ENCODE results near the gene PCNA. TPM values are rescaled to one million over a fixed set of nuclear protein-coding genes. Genes with fewer than 3 reads are reported as not detected.
A peak's percentile ranks its signal among the peaks of the same experiment; 100 is the strongest.
"Not testable (repeated sequence)": the region's sequence is repeated elsewhere in the genome, so short reads cannot be mapped to it uniquely, and the experiment has no call there.

The PCNA gene
- total and polyA plus RNA-seq, 8 donors: 10.9 to 27.4 (median 16.8) TPM

DNA sequence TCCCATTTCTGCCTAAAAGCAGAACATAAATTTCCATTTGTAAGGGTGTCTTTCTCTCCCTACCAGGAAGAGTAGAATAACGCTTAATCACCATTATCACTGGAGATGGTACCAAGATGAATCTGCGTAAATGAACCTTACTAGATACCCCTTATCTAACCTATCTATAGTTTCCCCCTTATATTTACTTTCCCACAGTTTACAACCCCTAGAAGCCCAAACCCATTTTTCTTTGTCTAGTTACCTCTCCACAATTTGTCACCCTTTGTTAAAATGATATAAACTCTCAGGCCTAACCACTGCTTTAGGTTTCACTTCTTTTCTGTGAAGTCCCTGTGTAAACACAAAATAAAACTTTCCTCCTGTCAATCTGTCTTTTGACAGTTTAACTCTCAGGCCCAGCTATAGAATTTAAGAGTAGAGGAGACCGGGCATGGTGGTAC lies 45.5 kb downstream of the PCNA start:
- Histone ChIP-seq H3K4me1 (peaks cover 0 to 10% (median 0%) of the 10 kb centered on the region in 3 donors), H3K27ac (no peak overlapping the region), H3K9me3 (no peaks in the 10 kb centered on the region), H3K36me3 (no peaks in the 10 kb centered on the region), H3K4me3 (no peak overlapping the region), H3K27me3 (no peaks in the 10 kb centered on the region)
- FAIRE-seq (no peak), ATAC-seq (no peak), DNase-seq (no peak)
- intact Hi-C loops (cut with DNase I): no loop called here
- TF ChIP-seq, protein P1, sequence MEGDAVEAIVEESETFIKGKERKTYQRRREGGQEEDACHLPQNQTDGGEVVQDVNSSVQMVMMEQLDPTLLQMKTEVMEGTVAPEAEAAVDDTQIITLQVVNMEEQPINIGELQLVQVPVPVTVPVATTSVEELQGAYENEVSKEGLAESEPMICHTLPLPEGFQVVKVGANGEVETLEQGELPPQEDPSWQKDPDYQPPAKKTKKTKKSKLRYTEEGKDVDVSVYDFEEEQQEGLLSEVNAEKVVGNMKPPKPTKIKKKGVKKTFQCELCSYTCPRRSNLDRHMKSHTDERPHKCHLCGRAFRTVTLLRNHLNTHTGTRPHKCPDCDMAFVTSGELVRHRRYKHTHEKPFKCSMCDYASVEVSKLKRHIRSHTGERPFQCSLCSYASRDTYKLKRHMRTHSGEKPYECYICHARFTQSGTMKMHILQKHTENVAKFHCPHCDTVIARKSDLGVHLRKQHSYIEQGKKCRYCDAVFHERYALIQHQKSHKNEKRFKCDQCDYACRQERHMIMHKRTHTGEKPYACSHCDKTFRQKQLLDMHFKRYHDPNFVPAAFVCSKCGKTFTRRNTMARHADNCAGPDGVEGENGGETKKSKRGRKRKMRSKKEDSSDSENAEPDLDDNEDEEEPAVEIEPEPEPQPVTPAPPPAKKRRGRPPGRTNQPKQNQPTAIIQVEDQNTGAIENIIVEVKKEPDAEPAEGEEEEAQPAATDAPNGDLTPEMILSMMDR (IDR thresholded peaks at IDR 0.05): no peak
- WGBS, 2 donors: 91 to 96% methylated on average over 3 of the region's 3 CpGs

GRCh38 chr20:5073660-5074231 lies 46.0 kb downstream of the PCNA start:
- FAIRE-seq (no peak), ATAC-seq (peak in 1 of 4 donors; percentile 6), DNase-seq (peak in 2 of 6 donors; percentile 32 to 35)
- WGBS, 2 donors: 72 to 74% methylated on average over 4 of the region's 4 CpGs
- H3K4me3 ChIP-seq: no peak overlapping the region
- no peaks in the 10 kb centered on the region for H3K36me3 ChIP-seq
- peak overlapping the region in 2 of 4 donors; percentile 52 to 64 for H3K27ac ChIP-seq
- no peaks in the 10 kb centered on the region for H3K9me3 ChIP-seq
- intact Hi-C loops (cut with DNase I): no loop called here
- H3K4me1 ChIP-seq: peaks cover 0 to 10% (median 0%) of the 10 kb centered on the region in 3 donors
- TF ChIP-seq, protein P1 (IDR thresholded peaks at IDR 0.05): no peak
- no peaks in the 10 kb centered on the region for H3K27me3 ChIP-seq

DNA sequence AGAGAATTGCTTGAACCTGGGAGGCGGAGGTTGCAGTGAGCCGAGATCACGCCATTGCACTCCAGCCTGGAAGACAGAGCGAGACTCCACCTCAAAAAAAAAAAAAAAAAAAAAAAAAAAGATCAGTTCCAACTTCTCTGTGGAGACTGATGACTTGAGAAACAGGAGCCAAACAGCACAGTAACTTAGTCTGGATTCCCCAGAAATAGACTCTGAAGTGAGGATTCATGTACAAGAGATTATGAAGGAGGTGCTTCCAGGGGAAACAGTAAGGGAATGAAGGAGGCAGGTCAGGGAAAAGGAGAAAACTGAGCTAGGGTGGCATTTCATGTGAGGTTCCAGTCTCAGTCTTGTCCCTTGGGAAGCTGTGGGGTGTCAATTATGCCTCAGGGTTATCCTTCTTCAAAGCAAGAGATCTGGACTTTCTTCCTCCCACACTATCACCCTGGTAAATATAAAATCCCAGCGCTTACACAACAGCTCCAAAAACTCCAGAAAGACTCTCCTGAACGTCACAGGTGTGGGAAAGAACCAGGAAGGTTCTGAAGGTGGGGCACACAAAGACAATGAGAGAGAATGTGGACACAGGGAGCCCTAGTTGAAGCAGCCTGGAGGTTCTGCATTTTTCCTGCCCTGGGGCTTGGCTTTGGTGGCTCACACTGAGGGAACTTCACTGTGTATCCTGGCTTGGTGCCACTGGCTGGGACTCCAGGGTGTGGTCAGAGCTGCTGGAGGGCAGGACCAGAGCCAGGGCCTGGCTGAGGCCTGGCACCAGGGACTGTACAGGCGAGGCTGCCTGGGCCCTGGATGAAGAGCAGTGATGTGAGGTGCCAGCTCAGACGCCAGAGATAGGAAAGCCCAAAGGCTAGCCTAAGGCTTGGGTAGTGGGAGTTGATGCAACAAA lies 46.8 kb downstream of the PCNA start:
- intact Hi-C loops (cut with DNase I): no loop called here
- WGBS, 2 donors: 54 to 55% methylated on average over 8 of the region's 8 CpGs
- peaks cover 0 to 10% (median 0%) of the 10 kb centered on the region in 3 donors for H3K4me1 ChIP-seq
- H3K36me3 ChIP-seq: no peaks in the 10 kb centered on the region
- H3K27ac ChIP-seq: peak overlapping the region; percentile 4 to 64 (median 41)
- no peaks in the 10 kb centered on the region for H3K27me3 ChIP-seq
- no peak overlapping the region for H3K4me3 ChIP-seq
- TF ChIP-seq, protein P1 (IDR thresholded peaks at IDR 0.05): no peak
- peak; percentile 85 to 94 (median 90) for DNase-seq
- no peaks in the 10 kb centered on the region for H3K9me3 ChIP-seq
- ATAC-seq: peak; percentile 97 to 100 (median 98)
- FAIRE-seq: no peak

DNA sequence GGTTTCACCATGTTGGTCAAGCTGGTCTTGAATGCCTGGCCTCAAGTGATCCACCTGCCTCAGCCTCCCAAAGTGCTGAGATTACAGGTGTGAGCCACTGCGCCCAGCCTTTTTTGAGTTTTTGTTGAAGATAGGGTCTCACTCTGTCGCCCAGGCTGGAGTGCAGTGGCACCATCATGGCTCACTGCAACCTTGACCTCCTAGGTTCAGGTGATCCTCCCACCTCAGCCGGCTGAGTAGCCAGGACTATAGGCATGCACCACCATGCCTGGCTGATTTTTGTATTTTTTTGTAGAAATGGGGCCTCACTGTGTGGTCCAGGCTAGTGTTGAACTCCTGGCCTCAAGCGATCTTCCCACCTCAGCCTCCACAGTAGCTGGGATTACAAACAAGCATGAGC lies 47.8 kb downstream of the PCNA start:
- H3K36me3 ChIP-seq; H3K27ac ChIP-seq; DNase-seq; H3K4me1 ChIP-seq; ATAC-seq; FAIRE-seq; H3K27me3 ChIP-seq; H3K9me3 ChIP-seq; H3K4me3 ChIP-seq; intact Hi-C loops (cut with DNase I): not testable (repeated sequence)
- WGBS, 2 donors: 97% methylated on average over 4 of the region's 4 CpGs

DNA sequence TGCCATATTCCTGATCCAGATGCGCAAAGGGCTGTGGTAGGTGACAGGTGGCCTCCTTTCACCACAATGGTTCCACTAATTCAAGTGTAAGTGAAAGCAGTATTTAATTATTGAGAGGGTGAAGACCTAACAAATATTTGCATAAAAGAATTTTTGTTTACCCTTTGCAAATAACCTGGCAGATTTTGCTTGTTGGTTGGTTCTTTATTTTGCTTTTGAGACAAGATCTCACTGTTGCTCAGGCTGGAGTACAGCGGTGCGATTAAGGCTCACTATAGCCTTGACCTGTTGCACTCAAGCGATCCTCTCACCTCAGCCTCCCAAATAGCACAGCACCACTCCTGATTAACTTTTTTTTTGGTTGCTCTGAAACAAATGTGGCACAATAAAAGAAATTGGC lies 49.2 kb downstream of the PCNA start:
- ATAC-seq: no peak
- no peak for FAIRE-seq
- intact Hi-C loops (cut with DNase I): no loop called here
- H3K36me3 ChIP-seq: no peaks in the 10 kb centered on the region
- WGBS, 2 donors: 78 to 80% methylated on average over 4 of the region's 4 CpGs
- H3K27ac ChIP-seq: no peak overlapping the region
- no peak for DNase-seq
- no peaks in the 10 kb centered on the region for H3K27me3 ChIP-seq
- H3K9me3 ChIP-seq: no peaks in the 10 kb centered on the region
- TF ChIP-seq, protein P1 (IDR thresholded peaks at IDR 0.05): no peak
- H3K4me1 ChIP-seq: peaks cover 0 to 13% (median 0%) of the 10 kb centered on the region in 3 donors
- no peak overlapping the region for H3K4me3 ChIP-seq
